ENCODE results near the gene PCGF2.
"Not testable (repeated sequence)": the region's sequence is repeated elsewhere in the genome, so short reads cannot be mapped to it uniquely, and the experiment has no call there.

PCGF2 gene

GRCh38 chr17:38748149-38748891, at the start of gene PCGF2:
Gene PCGF2, minus strand, starts transcription at chr17:38748336. Its CDS starts 7,934 bp downstream, at chr17:38740402.
- peak; percentile 92 for DNase-seq (ENCODE audit: low spot score)

GRCh38 chr17:38797828-38798227, 49.7 kb upstream of the PCGF2 start:
- no peak for DNase-seq (ENCODE audit: low spot score)

GRCh38 chr17:38797158-38797490, 49.0 kb upstream of the PCGF2 start:
- DNase-seq (ENCODE audit: low spot score): no peak

- no peak for DNase-seq (ENCODE audit: low spot score)
These were observed 48.5 kb upstream of the PCGF2 start for GRCh38 chr17:38796451-38797157.

- no peak for DNase-seq (ENCODE audit: low spot score)
These were observed 46.1 kb upstream of the PCGF2 start for GRCh38 chr17:38794221-38794620.

- DNase-seq (ENCODE audit: low spot score): peak; percentile 17
These were observed 43.0 kb upstream of the PCGF2 start for GRCh38 chr17:38791162-38791561.

GRCh38 chr17:38790148-38790707, 42.1 kb upstream of the PCGF2 start:
- DNase-seq (ENCODE audit: low spot score): not testable (repeated sequence)

GRCh38 chr17:38789185-38789584, 41.0 kb upstream of the PCGF2 start:
- no peak for DNase-seq (ENCODE audit: low spot score)

- not testable (repeated sequence) for DNase-seq (ENCODE audit: low spot score)
These were observed 39.9 kb upstream of the PCGF2 start for GRCh38 chr17:38787999-38788398.

- no peak for DNase-seq (ENCODE audit: low spot score)
These were observed 38.2 kb upstream of the PCGF2 start for GRCh38 chr17:38786372-38786771.

GRCh38 chr17:38783227-38783626, 35.1 kb upstream of the PCGF2 start:
- no peak for DNase-seq (ENCODE audit: low spot score)

GRCh38 chr17:38779965-38780752, 32.0 kb upstream of the PCGF2 start:
- no peak for DNase-seq (ENCODE audit: low spot score)

GRCh38 chr17:38777641-38778250, 29.6 kb upstream of the PCGF2 start:
- peak; percentile 82 for DNase-seq (ENCODE audit: low spot score)

GRCh38 chr17:38773258-38773657, 25.1 kb upstream of the PCGF2 start:
- DNase-seq (ENCODE audit: low spot score): no peak

GRCh38 chr17:38768417-38768816, 20.3 kb upstream of the PCGF2 start:
- no peak for DNase-seq (ENCODE audit: low spot score)

GRCh38 chr17:38766341-38766740, 18.2 kb upstream of the PCGF2 start:
- no peak for DNase-seq (ENCODE audit: low spot score)

GRCh38 chr17:38762231-38762630, 14.1 kb upstream of the PCGF2 start:
- DNase-seq (ENCODE audit: low spot score): no peak

GRCh38 chr17:38761612-38762011, 13.5 kb upstream of the PCGF2 start:
- peak; percentile 79 for DNase-seq (ENCODE audit: low spot score)

GRCh38 chr17:38753071-38753506, 5.0 kb upstream of the PCGF2 start:
- no peak for DNase-seq (ENCODE audit: low spot score)

- DNase-seq (ENCODE audit: low spot score): peak; percentile 97
These were observed 4.4 kb upstream of the PCGF2 start, which contains the start of gene PSMB3 for GRCh38 chr17:38752308-38753070. Gene PSMB3, plus strand, starts transcription at chr17:38752741. Its CDS starts 86 bp downstream, at chr17:38752827.

- DNase-seq (ENCODE audit: low spot score): peak; percentile 86
These were observed 3.7 kb upstream of the PCGF2 start for GRCh38 chr17:38751808-38752307.
